Astrocyte of the cerebellum (primary cell): ENCODE data around the gene COL2A1.

Source experiments
- DNase-seq: peaks from one replicate; pipeline ENCODE4 v3.0.0-alpha.2; 2011; ENCODE audit warnings: low read depth
- H3K4me3 ChIP-seq: 2 replicates; pipeline ENCODE4 v1.5.1; 2011; ENCODE audit warnings: mild to moderate bottlenecking, low read depth, low read length, moderate library complexity
- CTCF ChIP-seq: IDR thresholded peaks from 2 replicates; pipeline ENCODE4 v1.5.1; 2012; ENCODE audit warnings: low read length, low read depth, moderate library complexity, mild to moderate bottlenecking; ENCODE audit errors: missing control alignments
- in situ Hi-C: cut with HindIII; loops from 2 replicates; pipeline ENCODE4 v1.10.0; 2017; ENCODE audit warnings: low sequenced_read_pairs

COL2A1 gene

DNA sequence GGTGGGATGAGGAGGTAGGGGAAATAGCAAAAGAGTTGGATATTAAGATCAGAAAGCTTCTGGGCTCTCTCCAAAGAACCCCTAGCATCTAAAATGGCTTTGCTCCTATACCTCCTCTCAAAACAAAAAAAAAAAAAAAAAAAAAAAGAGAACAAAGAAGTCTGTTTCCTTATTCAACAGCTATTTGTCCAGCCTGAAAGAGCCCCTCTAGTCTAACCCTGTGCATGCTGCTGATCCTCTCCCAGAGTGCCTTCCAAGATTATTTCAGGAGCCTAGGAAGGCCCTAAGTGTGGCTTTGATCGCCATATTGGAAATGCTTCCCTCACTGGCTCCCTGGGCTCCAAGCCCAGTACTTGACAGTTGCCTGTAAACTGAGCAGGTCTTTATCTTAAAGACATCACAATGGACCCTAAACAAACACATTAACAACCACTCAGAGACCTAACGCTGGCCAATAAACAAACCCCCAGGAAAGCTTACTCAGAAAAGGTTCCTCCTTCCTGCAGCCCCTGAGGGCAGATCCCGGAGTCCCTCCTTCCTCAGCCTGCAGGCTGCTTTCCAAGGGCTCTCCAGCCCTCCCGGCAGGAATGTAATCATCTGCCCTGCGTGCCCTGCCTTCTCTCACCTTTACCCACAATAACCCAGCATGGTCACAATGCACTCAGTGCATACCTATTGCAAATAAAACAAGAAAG lies 17.4 kb upstream of the COL2A1 start:
- no peak for TF ChIP-seq CTCF
- in situ Hi-C loops = no loop called here
- no peak for DNase-seq
- H3K4me3 ChIP-seq = no peak overlapping the region

- no peak for DNase-seq
- no peak overlapping the region for H3K4me3 ChIP-seq
- TF ChIP-seq CTCF = no peak
- in situ Hi-C loops = no loop called here
Observed at GRCh38 chr12:48019639-48020265, 15.5 kb upstream of the COL2A1 start.

- no peak for TF ChIP-seq CTCF
- in situ Hi-C loops = no loop called here
- H3K4me3 ChIP-seq = no peak overlapping the region
- no peak for DNase-seq
Observed at GRCh38 chr12:48018618-48018995, 14.3 kb upstream of the COL2A1 start.

DNA sequence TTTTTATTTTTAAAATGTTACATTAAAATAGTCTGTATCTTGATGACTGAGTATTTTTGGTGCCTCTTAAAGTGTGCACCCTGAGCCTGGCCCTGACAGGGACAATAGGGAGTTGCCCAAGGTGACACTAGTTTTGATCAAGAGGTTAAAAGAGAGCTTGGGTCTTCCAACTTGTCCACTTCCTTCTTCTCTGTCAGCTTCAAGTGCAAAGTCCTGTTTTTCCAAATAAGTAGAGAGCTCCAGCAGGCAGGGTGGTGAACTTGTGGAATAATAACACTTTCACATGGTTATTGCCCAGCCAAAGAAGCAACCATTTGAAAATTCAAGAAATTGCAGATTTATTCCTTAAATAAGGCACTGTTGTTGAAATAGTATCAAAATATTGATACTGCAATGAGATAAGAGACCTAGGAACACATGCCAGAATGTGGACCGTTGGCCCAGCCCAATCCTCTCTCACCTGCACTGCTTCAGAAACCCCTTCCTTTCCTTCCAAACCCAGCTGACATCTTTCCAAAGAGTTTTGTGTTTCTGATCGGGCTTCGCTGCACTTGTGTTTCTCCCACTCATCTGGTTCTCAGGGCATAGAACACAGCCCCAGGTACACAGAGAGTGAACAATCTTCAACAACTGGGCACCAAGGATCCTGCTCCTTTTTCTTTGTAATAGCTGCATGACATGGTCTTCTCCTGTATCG lies 13.8 kb upstream of the COL2A1 start:
- no peak for TF ChIP-seq CTCF
- no peak overlapping the region for H3K4me3 ChIP-seq
- DNase-seq = no peak
- in situ Hi-C loops = no loop called here

GRCh38 chr12:48017496-48017895 lies 13.2 kb upstream of the COL2A1 start:
- no peak for DNase-seq
- in situ Hi-C loops = no loop called here
- TF ChIP-seq CTCF = no peak
- H3K4me3 ChIP-seq = no peak overlapping the region

- no peak overlapping the region for H3K4me3 ChIP-seq
- no peak for TF ChIP-seq CTCF
- DNase-seq = no peak
- in situ Hi-C loops = no loop called here
Observed at GRCh38 chr12:48016373-48017020, 12.2 kb upstream of the COL2A1 start.
